CD4-positive, alpha-beta T cell treated with Interferon gamma for 1 hour (primary cell): ENCODE results near the gene ATP1A3.
A peak's percentile ranks its signal among the peaks of the same experiment; 100 is the strongest.
"Not testable (repeated sequence)": the region's sequence is repeated elsewhere in the genome, so short reads cannot be mapped to it uniquely, and the experiment has no call there.

Source experiments
- DNase-seq: peaks from one replicate; pipeline ENCODE4 v3.0.0-alpha.2; 2020

Gene ATP1A3

GRCh38 chr19:41993612-41994483, at the start of gene ATP1A3:
Gene ATP1A3 (minus strand): TSS chr19:41994230. CDS start chr19:41994076, 154 bp downstream.
- DNase-seq = peak; percentile 66

GRCh38 chr19:42042455-42043170, 48.6 kb upstream of the ATP1A3 start:
- no peak for DNase-seq

DNA sequence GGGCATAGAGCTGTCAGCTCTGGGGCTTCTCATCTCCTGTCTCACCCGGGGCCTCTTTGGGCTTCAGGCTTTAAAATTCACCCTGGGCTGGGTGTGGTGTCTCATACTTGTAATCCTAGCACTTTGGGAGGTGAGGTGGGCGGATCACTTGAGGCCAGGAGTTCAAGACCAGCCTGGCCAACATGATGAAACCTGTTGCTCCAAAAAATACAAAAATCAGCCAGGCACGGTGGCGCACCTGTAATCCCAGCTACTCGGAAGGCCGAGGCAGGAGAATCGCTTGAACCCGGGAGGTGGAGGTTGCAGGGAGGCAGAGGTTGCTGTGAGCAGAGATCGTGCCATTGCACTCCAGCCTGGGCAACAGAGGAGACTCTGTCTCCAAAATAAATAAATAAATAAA, 46.5 kb upstream of the ATP1A3 start:
- not testable (repeated sequence) for DNase-seq

GRCh38 chr19:42040031-42040430, 46.0 kb upstream of the ATP1A3 start:
- DNase-seq = no peak

DNA sequence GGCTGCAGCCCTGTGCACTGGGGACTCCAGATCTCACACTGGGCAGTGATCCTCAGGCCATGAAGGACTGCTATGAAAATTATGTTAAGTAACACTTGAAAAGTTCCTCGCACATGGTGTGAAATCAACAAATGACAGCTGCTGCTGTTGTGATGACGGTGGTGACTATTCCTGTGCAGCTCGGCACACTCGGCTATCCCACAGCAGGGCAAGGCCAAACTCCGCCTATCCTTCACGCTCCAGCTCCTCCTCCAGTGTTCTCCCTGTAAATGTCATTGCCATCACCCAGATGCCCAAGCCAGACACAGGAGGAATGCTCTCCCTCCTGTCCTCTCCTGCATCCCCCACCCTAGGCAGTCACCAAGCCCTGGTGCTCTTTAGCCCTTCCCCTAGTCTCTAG, 44.6 kb upstream of the ATP1A3 start:
- no peak for DNase-seq

DNA sequence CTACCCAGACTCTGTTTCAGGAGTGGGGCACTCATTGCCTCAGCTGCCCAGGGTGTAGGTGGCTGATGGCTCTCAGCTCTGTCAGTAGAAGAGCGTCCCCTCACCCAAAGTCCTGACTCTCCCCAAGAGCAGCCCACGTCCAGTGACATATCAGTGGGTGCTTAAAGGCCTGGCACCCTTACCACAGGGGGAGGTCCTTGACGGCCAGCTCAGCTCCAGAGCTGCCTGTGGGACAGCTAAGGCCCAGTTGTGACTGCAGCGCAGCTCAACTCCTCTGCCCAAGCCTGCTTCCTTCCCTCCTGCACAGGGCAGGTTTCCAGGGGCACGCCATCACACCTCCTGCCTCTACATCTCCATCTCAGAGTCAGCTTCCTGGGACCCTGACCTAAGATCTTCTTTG, 43.6 kb upstream of the ATP1A3 start:
- DNase-seq = no peak

DNA sequence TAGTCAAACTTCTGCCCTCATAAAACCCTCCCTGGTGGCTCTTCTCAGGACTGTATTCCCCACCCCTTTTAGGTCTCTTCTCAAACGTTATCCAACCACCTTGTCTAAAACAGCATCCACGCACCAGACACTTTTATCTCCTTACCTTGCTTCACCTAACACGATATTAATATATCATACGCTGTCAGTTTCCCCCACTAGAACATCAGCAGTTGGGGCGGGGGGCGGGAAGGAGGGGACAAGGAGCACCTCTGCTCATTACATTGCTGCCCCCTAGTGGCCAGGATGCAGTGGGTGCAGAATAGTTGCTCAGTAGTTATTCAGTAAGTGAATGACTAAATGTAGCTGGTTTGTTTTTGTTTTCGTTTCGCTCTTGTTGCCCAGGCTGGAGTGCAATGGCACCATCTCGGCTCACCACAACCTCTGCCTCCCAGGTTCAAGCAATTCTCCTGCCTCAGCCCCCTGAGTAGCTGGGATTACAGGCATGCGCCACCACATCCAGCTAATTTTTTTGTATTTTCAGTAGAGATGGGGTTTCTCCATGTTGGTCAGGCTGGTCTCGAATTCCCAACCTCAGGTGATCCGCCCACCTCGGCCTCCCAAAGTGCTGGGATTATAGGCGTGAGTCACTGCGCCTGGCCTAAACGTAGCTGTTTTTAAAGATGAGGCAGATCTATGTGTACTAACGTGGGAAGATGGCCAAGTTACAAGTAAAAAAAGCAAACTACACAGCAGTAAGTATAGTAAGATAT, 40.8 kb upstream of the ATP1A3 start:
- DNase-seq = peak; percentile 52

GRCh38 chr19:42033413-42033812, 39.4 kb upstream of the ATP1A3 start:
- DNase-seq = no peak

GRCh38 chr19:42032431-42032830, 38.4 kb upstream of the ATP1A3 start:
- DNase-seq = no peak

- DNase-seq = no peak
Observed at GRCh38 chr19:42030645-42031440, 36.8 kb upstream of the ATP1A3 start.

DNA sequence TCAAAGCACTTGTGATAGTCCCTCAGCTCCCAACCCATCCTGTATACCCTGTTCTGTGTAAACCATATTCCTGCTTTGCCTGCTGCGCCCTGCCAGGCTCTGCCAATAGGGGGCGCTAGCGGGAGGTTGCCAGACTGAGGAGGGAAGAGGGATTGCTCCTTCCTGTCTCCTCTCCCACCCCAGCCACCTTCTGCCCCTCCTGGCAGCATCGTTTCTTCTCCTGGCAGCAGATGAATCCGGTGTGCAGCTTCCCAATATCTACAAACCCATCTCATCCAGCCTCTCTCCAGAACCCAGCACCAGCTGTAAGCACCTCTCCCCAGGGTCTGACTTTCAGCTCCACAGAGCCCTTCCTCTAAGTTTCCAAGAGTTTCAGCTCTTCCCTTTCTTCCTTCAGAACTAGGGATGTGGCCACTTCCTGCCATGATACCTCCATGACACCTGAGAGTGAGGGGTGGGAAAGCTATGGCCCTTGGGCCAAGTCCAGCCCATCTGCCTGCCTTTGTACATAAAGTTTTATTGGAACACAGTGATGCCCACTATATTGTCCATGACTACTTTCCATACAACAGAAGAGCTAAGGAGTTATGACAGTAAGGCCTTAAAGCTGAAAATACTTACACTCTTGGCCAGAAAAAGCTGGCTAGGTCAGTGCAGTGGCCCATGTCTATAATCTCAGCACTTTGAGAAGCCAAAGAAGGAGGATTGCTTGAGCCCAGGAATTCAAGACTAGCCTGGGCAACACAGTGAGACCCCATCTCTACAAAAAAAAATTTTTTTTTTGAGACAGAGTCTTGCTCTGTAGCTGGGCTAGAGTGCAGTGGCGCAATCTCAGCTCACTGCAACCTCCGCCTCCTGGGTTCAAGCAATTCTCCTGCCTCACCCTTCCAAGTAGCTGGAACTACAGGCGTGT, 34.5 kb upstream of the ATP1A3 start:
- no peak for DNase-seq

GRCh38 chr19:42024622-42025111, 30.6 kb upstream of the ATP1A3 start:
- no peak for DNase-seq

GRCh38 chr19:42023943-42024260, 29.9 kb upstream of the ATP1A3 start:
- no peak for DNase-seq

- no peak for DNase-seq
Observed at GRCh38 chr19:42023121-42023942, 29.3 kb upstream of the ATP1A3 start.

GRCh38 chr19:42022616-42023015, 28.6 kb upstream of the ATP1A3 start:
- DNase-seq = no peak

- no peak for DNase-seq
Observed at GRCh38 chr19:42021185-42021584, 27.2 kb upstream of the ATP1A3 start.

GRCh38 chr19:42018503-42019193, 24.6 kb upstream of the ATP1A3 start:
- DNase-seq = no peak

DNA sequence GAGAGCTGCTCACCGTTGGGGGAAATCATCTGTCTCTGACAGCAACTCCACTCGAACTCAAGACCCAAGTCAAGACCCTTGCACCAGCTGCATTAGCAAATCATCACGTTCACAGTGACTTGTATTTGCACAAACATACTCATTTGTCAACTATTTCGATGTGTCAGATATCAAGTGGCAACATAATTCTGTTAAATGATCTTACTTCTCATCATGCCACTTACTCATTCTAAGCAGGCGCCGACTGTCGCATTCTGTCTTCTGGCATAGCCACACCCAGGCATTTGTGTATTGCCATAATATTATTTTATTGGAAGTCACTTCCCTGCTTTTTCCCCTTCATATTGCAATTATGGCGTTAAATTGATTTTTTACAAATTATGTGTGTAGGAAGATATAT, 23.0 kb upstream of the ATP1A3 start:
- DNase-seq = no peak

- DNase-seq = not testable (repeated sequence)
Observed at GRCh38 chr19:42012747-42013146, 18.7 kb upstream of the ATP1A3 start.
